HEK293T (cell line): ENCODE measurements around the gene IFNK.

Experiments used
- CTCF ChIA-PET: fragments of 350-600 bp; formaldehyde crosslinking; extraction: SDS; loops from one replicate; lab custom pipeline; 2021; ENCODE audit warnings: antibody characterized with exemption, inconsistent platforms; lab: Yijun Ruan, JAX
- POLR2A ChIA-PET: fragments of 350-600 bp; formaldehyde crosslinking; extraction: SDS; loops from one replicate; lab custom pipeline; 2020; ENCODE audit warnings: antibody characterized with exemption, inconsistent platforms; lab: Yijun Ruan, JAX
- DNase-seq: peaks from one replicate; pipeline ENCODE4 v3.0.0; 2012; ENCODE audit warnings: mixed read lengths; ENCODE audit errors: extremely low spot score
- ARNT ChIP-seq: fragments of 450-650 bp; IDR thresholded peaks from 2 replicates; pipeline ENCODE4 v1.6.1; 2017; ENCODE audit warnings: mild to moderate bottlenecking
- BHLHE40 ChIP-seq: fragments of 450-650 bp; IDR thresholded peaks from 2 replicates; pipeline ENCODE4 v1.6.1; 2016; ENCODE audit warnings: mild to moderate bottlenecking, moderate library complexity, borderline replicate concordance
- CTBP1 ChIP-seq: fragments of 450-650 bp; IDR thresholded peaks from 2 replicates; pipeline ENCODE4 v1.6.1; 2016; ENCODE audit warnings: borderline replicate concordance
- ELF4 ChIP-seq: fragments of 450-650 bp; IDR thresholded peaks from 2 replicates; pipeline ENCODE4 v1.6.1; 2017; ENCODE audit warnings: antibody characterized with exemption
- FOXA1 ChIP-seq: fragments of 450-650 bp; IDR thresholded peaks from 2 replicates; pipeline ENCODE4 v1.6.1; 2016; ENCODE audit warnings: mild to moderate bottlenecking
- FOXK2 ChIP-seq: fragments of 450-650 bp; IDR thresholded peaks from 2 replicates; pipeline ENCODE4 v1.6.1; 2016; ENCODE audit warnings: mild to moderate bottlenecking
- FOXM1 ChIP-seq: fragments of 450-650 bp; IDR thresholded peaks from 2 replicates; pipeline ENCODE4 v1.6.1; 2017; ENCODE audit warnings: mild to moderate bottlenecking, borderline replicate concordance
- HDGF ChIP-seq: fragments of 450-650 bp; IDR thresholded peaks from 2 replicates; pipeline ENCODE4 v1.6.1; 2017; ENCODE audit warnings: antibody characterized with exemption, borderline replicate concordance
- L3MBTL2 ChIP-seq: fragments of 450-650 bp; conservative IDR thresholded peaks from 2 replicates; pipeline ENCODE4 v1.6.1; 2016; ENCODE audit warnings: mild to moderate bottlenecking
- LEF1 ChIP-seq: fragments of 450-650 bp; IDR thresholded peaks from 2 replicates; pipeline ENCODE4 v1.6.1; 2017; ENCODE audit warnings: mild to moderate bottlenecking, borderline replicate concordance
- NFRKB ChIP-seq: fragments of 450-650 bp; IDR thresholded peaks from 2 replicates; pipeline ENCODE4 v1.6.1; 2016; ENCODE audit warnings: mild to moderate bottlenecking, moderate library complexity
- SP1 ChIP-seq: fragments of 450-650 bp; IDR thresholded peaks from 2 replicates; pipeline ENCODE4 v1.6.1; 2017
- SUZ12 ChIP-seq: fragments of 450-650 bp; IDR thresholded peaks from 2 replicates; pipeline ENCODE4 v1.6.1; 2016; ENCODE audit warnings: mild to moderate bottlenecking
- TARDBP ChIP-seq: fragments of 450-650 bp; IDR thresholded peaks from 2 replicates; pipeline ENCODE4 v1.6.1; 2016
- ZNF384 ChIP-seq: fragments of 450-650 bp; IDR thresholded peaks from 2 replicates; pipeline ENCODE4 v1.6.1; 2016
- TF ChIP-seq, protein P1 (sequence below): fragments of 450-650 bp; IDR thresholded peaks from 2 replicates; pipeline ENCODE4 v1.6.1; 2016

IFNK gene

GRCh38 chr9:27511771-27512170 lies 12.3 kb upstream of the IFNK start:
- TF ChIP-seq, protein P1, sequence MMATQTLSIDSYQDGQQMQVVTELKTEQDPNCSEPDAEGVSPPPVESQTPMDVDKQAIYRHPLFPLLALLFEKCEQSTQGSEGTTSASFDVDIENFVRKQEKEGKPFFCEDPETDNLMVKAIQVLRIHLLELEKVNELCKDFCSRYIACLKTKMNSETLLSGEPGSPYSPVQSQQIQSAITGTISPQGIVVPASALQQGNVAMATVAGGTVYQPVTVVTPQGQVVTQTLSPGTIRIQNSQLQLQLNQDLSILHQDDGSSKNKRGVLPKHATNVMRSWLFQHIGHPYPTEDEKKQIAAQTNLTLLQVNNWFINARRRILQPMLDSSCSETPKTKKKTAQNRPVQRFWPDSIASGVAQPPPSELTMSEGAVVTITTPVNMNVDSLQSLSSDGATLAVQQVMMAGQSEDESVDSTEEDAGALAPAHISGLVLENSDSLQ = no peak
- no peak for TF ChIP-seq NFRKB
- TF ChIP-seq FOXA1 = no peak
- no peak for TF ChIP-seq LEF1
- TF ChIP-seq L3MBTL2 = no peak
- no peak for TF ChIP-seq ZNF384
- no peak for TF ChIP-seq TARDBP
- ChIA-PET CTCF (no interaction called here), POLR2A (no interaction called here)
- no peak for DNase-seq

DNA sequence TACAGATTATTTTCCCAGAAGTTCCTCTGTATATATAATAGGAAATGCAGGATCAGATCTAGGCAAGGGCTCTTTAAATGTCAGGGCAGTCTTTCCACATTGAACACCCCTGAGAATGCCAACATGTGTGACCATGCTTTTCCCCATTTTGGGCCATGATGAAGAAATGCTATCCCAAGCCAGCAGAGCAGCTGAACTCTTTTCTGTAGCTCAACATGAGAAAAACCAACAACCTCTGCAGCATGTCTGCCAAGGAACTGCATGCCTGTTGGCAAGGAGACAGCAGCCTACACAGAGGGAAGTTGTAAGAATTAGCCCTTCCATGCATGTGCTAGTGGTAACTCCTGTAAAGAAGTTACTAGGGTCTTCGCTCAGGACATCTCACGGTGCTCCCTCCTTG lies 9.5 kb upstream of the IFNK start:
- no peak for TF ChIP-seq FOXA1
- no peak for TF ChIP-seq L3MBTL2
- TF ChIP-seq TARDBP = no peak
- no peak for TF ChIP-seq FOXM1
- TF ChIP-seq FOXK2 = no peak
- TF ChIP-seq SUZ12 = no peak
- TF ChIP-seq HDGF = no peak
- TF ChIP-seq SP1 = no peak
- no peak for TF ChIP-seq ARNT
- TF ChIP-seq ZNF384 = no peak
- TF ChIP-seq CTBP1 = no peak
- no peak for TF ChIP-seq LEF1
- no peak for TF ChIP-seq BHLHE40
- TF ChIP-seq, protein P1 = no peak
- no peak for TF ChIP-seq NFRKB
- TF ChIP-seq ELF4 = no peak
- POLR2A ChIA-PET = no interaction called here

GRCh38 chr9:27518006-27518405 lies 6.1 kb upstream of the IFNK start:
- no peak for DNase-seq
- ChIA-PET CTCF (no interaction called here), POLR2A (no interaction called here)
- TF ChIP-seq FOXM1 = no peak
- no peak for TF ChIP-seq SP1
- TF ChIP-seq TARDBP = no peak
- no peak for TF ChIP-seq HDGF
- no peak for TF ChIP-seq NFRKB
- TF ChIP-seq L3MBTL2 = no peak
- TF ChIP-seq FOXK2 = no peak
- no peak for TF ChIP-seq SUZ12
- no peak for TF ChIP-seq ELF4
- no peak for TF ChIP-seq BHLHE40
- TF ChIP-seq ZNF384 = no peak

More for the DNA sequence above, 9.5 kb upstream of the IFNK start:
- no peak for DNase-seq
- CTCF ChIA-PET = no interaction called here

DNA sequence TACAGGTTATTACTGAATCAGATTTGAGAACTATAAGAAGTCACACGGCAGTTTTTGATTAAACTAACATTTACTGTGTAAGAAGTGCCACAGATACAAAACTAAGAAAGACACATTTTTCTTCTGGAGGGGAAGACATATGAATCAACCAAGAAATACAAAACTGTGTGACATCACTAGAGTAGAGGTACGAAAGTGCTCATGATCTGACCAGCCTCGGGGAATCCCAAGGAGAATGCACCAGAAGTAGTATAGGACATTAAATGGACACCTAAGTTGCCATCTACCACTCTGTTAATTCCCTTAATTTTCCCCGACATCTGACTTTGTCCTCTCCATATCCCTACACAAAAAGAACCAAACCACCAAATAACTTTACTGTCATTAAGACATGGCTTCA lies 5.3 kb upstream of the IFNK start:
- CTCF ChIA-PET = no interaction called here
- no peak for DNase-seq
- no peak for TF ChIP-seq ARNT
- no peak for TF ChIP-seq ELF4
- no peak for TF ChIP-seq FOXA1
- TF ChIP-seq, protein P1 = no peak
- no peak for TF ChIP-seq ZNF384
- TF ChIP-seq NFRKB = no peak
- TF ChIP-seq FOXK2 = no peak
- TF ChIP-seq BHLHE40 = no peak
- TF ChIP-seq L3MBTL2 = no peak
- no peak for TF ChIP-seq LEF1
- TF ChIP-seq FOXM1 = no peak
- no peak for TF ChIP-seq CTBP1
- TF ChIP-seq TARDBP = no peak
- TF ChIP-seq SUZ12 = no peak
- no peak for TF ChIP-seq HDGF
- POLR2A ChIA-PET = no interaction called here

GRCh38 chr9:27519466-27520465 lies 4.3 kb upstream of the IFNK start:
- POLR2A ChIA-PET = no interaction called here
- CTCF ChIA-PET = no interaction called here
- TF ChIP-seq FOXM1 = no peak
- TF ChIP-seq FOXA1 = no peak
- TF ChIP-seq NFRKB = no peak
- no peak for TF ChIP-seq ARNT
- TF ChIP-seq L3MBTL2 = no peak
- no peak for TF ChIP-seq TARDBP
- TF ChIP-seq ZNF384 = no peak
- no peak for TF ChIP-seq SUZ12
- TF ChIP-seq CTBP1 = no peak
- no peak for DNase-seq

DNA sequence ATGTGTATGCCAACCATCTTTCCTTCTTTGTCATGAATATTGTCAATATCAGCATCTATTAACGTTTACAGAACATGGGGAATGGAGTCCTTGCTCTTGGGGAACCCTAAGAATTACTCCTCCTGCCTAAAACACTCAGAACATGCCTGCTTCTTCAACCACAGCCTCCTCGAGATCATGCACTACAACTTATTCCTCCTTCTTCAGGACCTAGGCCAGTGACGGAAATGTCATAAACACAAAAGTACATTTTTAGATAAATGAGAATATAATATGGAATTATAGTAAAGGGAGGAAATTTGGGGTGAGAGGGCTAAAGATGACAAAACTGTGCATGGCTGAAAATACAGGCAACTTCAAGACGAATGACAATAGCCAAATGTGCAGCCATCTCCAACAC lies 3.1 kb upstream of the IFNK start:
- DNase-seq = no peak
- TF ChIP-seq HDGF (no peak), FOXK2 (no peak), L3MBTL2 (no peak), SUZ12 (no peak), BHLHE40 (no peak), TARDBP (no peak), FOXM1 (no peak), ELF4 (no peak)
- TF ChIP-seq, protein P1 = no peak
- ChIA-PET CTCF (no interaction called here), POLR2A (no interaction called here)
